SK-N-MC (cell line): Measurements from ENCODE around the gene TMEM135.

Source experiments
- EZH2 ChIP-seq: fragments of 200-600 bp; sonication (generic); IDR thresholded peaks from one replicate; pipeline ENCODE4 v1.6.1; 2017; ENCODE audit warnings: antibody characterized with exemption
- FOXP2 ChIP-seq: optimal IDR thresholded peaks from 2 replicates; pipeline ENCODE3; 2011; ENCODE audit warnings: mild to moderate bottlenecking, moderate library complexity; ENCODE audit not compliant: insufficient read depth; ENCODE audit errors: extremely low read length, control extremely low read depth
- POLR2AphosphoS5 ChIP-seq: IDR thresholded peaks from 2 replicates; pipeline ENCODE4 v1.6.1; 2012; ENCODE audit warnings: mild to moderate bottlenecking, low read depth, low read length, borderline replicate concordance

- TF ChIP-seq EZH2 (no peak), POLR2AphosphoS5 (no peak), FOXP2 (no peak)
Measured at GRCh38 chr11:87002918-87003317, 34.8 kb upstream of the TMEM135 start.
